GM23248 (cell line): Measurements from ENCODE around the gene RPL37.

Source experiments
- EZH2 ChIP-seq: fragments of 200-600 bp; sonication (generic); IDR thresholded peaks from 2 replicates; pipeline ENCODE4 v1.6.1; 2018; ENCODE audit warnings: antibody characterized with exemption, mild to moderate bottlenecking; ENCODE audit not compliant: insufficient read depth, poor library complexity, severe bottlenecking
- EZH2phosphoT487 ChIP-seq: fragments of 200-600 bp; sonication (generic); IDR thresholded peaks from 2 replicates; pipeline ENCODE4 v1.6.1; 2018; ENCODE audit warnings: antibody characterized with exemption, moderate library complexity, mild to moderate bottlenecking, low read depth; ENCODE audit not compliant: insufficient read depth

- TF ChIP-seq EZH2 (no peak), EZH2phosphoT487 (no peak)
Measured at GRCh38 chr5:40846371-40846770, 11.3 kb upstream of the RPL37 start.
